ENCODE results near the gene PCNX3.
A peak's percentile ranks its signal among the peaks of the same experiment; 100 is the strongest.
"Not testable (repeated sequence)": the region's sequence is repeated elsewhere in the genome, so short reads cannot be mapped to it uniquely, and the experiment has no call there.

PCNX3 gene

DNA sequence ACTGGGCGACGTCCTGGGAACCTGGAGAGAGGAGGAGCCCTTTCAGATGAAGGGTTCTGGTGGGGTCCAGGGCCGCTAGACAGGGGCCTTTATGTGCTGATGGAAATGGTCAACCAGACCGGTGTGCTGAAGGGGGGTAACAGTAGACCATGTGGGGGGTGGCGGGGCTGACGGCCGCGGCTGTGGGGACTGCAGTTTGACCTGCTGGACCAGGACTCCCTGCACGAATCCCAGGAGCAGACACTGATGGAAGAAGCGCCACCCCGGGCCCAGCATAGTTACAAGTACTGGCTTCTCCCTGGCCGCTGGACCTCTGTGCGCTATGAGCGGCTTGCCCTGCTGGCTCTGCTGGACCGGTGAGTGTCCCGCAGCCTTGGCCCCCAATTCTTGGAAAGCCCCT is 6.4 kb downstream of the PCNX3 start:
- no peak for DNase-seq

DNA sequence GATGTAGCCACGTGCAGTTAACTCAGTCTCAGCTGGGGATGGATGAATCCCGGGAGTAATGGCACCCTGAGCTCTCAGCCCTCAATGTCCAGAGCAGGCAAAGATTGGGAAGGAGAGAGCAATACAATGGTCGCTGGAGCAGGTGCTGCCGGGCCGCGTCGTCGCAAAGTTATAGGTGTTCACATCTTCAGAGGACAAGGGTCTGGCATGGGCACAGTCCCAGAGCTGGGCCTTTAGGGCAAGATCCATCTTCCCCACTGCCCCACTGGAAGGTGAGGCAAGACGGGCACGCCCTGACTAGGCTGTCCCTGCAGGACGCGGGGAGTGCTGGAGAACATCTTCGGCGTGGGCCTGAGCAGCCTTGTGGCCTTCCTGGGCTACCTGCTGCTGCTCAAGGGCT is 7.6 kb downstream of the PCNX3 start:
- DNase-seq: no peak

DNA sequence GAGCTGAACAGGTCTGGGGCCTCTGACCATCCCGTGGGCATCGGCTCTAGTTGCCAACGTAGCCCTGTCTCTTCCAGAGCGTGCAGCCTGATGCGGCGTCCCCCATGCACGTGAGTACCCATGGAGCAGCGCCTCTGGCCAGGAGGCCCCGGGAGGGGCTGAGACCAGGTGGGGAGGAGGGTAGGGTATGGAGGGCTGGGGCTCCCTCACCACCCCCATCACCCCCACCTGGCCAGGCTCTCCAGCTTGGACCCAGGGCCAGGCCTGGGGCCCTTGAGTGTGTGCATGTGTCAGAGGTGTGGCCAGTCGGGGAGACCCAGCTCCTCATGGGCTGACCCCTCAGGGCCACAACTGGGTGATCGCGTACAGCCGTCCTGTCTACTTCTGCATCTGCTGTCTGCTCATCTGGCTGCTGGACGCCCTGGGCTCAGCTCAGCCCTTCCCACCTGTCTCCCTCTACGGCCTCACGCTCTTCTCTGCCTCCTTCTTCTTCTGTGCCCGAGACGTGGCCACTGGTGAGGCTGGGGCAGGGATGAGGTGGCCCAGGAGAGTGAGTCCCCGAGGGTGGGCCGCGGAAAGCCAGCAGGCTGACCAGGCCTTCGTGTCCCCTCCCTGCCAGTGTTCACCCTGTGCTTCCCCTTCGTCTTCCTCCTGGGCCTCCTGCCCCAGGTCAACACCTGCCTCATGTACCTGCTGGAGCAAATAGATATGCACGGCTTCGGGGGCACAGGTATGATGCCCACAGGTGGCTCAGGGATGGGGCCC is 8.5 kb downstream of the PCNX3 start:
- DNase-seq: no peak

DNA sequence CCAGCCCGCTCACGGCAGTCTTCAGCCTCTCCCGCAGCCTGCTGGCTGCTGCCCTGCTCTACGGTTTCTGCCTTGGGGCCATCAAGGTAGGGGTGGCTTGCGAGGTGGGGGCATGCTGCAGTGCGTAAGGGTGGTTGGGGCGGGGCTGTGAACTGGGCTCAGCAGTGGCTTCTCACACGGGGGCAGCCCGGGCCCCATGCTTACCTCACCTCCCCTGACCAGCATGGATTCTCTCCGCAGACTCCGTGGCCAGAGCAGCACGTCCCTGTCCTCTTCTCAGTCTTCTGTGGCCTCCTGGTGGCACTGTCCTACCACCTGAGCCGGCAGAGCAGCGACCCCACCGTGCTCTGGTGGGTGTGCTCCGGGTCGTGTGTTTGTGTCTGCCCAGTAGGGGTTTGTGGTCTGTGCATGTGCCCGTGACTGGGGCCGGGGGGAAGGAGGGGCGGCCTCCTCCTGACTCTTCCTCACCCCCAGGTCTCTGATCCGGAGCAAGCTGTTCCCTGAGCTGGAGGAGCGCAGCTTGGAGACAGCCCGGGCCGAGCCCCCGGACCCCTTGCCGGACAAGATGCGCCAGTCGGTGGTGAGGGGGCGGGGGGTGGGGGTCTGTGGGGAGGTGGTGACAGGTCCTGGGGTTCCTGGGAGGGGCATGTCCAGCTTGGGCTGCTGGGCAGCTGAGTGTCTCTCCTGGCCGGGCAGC is 9.5 kb downstream of the PCNX3 start:
- no peak for DNase-seq

DNA sequence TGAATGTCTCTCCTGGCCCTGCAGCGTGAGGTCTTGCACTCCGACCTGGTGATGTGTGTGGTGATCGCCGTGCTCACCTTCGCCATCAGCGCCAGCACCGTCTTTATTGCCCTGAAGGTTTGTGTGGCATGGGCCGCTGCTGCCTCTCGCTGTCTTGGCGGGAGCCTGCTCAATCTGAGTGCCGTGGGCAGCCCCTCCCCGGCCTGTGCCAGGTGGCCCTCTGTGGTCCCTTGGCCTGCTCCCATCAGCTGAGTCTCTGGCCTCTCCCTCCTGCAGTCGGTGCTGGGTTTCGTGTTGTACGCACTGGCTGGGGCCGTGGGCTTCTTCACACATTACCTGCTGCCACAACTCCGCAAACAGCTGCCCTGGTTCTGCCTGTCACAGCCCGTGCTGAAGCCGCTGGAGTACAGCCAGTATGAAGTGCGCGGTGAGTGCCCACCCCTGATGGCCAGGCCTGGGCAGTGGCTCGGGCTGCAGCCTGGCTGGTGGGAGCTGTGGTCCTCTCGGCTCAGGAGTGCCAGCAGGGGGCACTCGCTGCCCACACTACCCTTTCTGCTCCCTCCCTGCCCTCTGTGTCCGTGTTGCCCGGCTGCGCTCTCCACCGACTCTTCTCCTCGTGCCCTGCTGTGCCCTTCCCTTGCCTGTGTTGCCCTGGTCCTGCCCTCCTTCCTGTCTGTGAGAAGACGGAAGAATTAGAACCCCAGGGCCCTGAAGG is 10.2 kb downstream of the PCNX3 start:
- no peak for DNase-seq

DNA sequence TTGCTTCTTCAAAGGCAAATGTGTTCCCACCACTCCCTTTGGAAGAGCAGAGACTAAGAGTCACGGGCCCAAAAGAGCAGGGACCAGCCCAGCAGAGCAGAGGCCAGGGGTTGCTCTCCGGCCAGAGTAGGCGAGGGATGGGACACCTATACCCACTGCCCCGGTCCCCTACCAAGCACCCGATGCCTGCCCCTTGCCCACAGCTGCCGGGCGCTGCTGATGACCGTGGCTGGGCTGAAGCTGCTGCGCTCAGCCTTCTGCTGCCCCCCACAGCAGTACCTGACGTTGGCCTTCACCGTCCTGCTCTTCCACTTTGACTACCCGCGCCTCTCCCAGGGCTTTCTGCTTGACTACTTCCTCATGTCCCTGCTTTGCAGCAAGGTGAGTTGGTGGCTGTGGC is 11.6 kb downstream of the PCNX3 start:
- no peak for DNase-seq

DNA sequence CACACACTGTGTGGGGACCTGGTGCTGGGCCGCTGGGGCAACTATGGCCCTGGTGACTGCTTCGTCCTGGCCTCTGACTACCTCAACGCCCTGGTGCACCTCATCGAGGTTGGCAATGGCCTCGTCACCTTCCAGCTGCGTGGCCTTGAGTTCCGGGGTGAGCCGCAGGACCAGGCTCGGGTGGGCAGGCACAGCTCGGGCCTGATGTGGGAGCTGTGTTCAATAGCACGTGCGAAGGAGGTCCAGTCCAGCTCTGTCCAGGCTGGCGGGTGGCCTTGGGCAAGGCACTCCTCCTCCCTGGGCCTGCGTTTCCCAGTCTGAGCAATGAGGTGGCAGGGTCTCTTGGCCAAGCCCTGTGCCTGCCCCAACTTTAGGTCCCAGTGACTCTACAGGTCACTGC is 14.0 kb downstream of the PCNX3 start:
- no peak for DNase-seq

DNA sequence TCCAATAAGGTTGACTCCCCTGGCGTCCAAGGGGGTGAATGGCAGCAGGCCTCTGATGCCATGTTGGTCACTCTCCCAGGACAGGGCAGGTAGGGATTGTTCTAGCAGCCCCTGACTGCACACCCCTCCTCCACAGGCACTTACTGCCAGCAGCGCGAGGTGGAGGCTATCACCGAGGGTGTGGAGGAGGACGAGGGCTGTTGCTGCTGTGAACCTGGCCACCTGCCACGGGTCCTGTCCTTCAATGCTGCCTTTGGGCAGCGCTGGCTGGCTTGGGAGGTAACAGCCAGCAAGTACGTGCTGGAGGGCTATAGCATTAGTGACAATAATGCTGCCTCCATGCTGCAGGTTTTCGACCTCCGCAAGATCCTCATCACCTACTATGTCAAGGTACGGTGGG is 14.6 kb downstream of the PCNX3 start:
- DNase-seq: no peak

DNA sequence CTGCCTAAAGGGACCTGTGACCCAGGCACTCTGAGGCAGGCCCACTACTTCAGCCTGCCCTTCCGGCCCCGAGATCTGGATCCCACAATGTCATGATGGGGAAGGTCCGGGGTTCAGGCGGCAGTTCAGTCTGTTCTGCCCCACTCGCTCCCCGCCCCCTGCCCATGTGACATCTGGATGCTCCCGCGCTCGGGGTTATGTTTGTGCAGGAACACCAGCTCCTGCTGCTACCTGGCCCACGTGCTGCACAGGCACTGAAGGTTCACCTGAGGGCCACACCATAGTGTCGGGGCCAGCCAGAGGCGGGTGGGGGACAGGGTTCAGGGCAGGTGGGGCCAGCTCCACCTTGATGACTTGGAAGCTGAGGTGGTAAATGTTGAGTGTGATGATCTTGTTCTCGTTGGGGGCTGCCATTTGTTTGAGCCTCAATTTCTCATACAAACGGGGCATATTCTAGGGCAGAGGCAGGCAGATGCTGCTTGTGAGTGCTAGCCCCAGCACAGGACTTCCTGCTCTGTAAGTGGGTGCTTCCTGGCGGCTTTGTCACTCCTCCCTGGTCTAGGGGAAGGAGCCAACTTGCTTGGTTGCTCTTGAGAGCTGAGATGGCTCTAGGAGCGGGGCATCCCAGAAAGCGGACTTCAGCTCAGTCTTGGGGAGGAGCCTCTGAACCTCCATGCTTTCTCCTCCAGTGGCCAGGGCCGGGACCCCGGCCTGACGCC is 18.0 kb downstream of the PCNX3 start:
- DNase-seq: no peak

DNA sequence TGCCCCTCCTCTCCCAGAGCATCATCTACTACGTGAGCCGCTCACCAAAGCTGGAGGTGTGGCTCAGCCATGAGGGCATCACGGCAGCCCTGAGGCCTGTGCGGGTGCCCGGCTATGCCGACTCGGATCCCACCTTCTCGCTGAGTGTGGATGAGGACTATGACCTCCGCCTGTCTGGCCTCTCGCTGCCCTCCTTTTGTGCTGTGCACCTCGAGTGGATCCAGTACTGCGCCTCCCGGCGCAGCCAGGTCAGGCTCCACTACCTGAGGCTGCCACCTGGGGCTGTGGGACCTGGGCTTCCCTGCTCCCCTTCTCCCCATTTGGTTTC is 18.5 kb downstream of the PCNX3 start:
- DNase-seq: no peak

DNA sequence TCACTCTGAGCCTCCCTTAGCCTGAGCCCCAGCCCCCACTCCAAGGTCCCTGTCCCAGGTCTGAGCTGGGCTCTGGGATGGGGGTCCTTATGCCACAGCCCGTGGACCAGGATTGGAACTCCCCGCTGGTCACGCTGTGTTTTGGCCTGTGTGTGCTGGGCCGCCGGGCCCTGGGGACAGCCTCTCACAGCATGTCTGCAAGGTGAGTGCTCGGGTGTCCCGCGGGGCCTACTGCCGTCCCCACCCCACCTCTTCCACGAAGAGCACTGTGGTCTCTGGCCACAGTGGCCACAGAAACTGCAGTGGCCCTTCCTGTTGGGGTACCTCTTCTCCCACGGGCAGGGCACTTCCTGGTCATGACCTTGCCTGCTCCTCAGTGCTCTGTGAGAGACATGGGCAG is 18.9 kb downstream of the PCNX3 start:
- DNase-seq: no peak

DNA sequence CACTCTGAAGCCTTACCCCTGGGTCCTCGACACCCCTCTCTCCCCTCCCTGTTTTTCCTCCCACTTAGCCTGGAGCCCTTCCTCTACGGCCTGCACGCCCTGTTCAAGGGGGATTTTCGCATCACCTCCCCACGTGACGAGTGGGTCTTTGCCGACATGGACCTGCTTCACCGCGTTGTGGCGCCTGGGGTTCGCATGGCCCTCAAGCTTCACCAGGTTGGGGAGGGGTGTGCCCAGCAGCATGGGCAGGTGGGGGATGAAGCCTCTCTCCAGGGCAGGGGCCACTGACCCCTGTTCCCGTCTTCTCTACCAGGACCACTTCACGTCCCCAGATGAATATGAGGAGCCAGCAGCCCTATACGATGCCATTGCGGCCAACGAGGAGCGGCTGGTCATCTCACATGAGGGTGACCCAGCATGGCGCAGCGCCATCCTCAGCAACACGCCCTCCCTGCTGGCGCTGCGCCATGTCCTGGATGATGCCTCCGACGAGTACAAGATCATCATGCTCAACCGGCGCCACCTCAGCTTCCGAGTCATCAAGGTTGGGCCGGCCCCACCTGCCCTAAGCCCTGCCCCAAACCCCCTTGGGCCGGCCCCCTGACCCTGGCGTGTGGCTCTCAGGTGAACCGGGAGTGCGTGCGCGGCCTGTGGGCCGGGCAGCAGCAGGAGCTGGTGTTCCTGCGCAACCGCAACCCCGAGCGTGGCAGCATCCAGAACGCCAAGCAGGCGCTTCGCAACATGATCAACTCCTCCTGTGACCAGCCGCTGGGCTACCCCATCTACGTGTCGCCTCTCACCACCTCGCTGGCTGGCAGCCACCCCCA is 19.5 kb downstream of the PCNX3 start:
- DNase-seq: no peak

DNA sequence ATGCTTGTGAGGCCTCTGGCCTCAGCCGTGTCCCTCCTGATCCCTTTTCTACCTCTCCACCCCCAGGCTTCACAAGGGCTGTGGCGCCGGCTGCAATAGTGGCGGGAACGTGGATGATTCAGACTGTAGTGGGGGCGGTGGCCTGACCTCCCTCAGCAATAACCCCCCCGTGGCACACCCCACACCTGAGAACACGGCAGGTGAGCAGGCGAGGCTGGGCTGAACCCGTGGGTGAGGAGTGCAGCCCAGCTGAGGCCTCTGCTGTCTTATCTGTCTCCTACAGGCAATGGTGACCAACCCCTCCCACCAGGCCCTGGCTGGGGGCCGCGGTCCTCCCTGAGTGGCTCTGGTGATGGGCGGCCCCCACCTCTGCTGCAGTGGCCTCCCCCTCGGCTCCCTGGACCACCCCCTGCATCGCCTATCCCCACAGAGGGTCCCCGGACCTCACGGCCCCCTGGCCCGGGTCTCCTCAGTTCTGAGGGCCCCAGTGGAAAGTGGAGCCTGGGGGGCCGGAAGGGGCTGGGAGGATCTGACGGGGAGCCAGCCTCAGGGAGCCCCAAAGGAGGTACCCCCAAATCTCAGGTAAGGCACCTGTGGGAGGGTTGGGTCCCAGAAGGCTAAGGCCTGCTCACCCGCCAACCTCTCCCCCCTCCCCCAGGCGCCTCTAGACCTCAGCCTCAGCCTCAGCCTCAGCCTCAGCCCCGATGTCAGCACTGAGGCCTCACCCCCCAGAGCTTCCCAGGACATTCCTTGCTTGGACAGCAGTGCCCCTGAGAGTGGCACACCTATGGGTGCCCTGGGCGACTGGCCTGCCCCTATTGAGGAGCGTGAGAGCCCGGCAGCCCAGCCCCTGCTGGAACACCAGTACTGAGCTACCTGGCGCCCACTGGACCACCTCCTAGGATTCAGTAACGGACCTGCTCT is 20.8 kb downstream of the PCNX3 start:
- no peak for DNase-seq

DNA sequence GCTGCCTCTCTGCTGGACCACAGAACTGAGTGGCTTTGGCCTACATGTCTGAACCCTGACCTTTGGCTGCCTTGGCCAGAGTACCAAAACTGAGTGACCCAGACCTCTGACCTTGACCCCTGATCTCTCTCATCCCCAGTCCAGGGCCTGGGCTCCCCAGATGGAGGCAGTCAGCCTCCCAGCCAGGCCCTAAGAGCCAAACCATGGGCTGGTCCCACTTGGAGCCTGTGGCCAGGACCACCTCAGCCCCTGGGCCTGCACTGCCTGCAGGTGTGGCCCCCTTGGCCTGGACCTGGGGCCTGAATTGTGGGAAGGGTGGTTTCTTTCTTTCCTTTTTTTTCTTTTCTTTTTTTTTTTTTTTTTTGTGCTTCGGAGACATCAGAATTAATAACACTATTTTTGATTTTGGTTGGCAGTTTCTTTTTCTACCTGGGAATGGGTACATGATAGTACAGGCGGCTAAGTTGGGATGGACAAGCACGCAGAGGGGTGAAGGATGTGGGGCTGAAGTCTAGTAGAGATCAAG is 21.5 kb downstream of the PCNX3 start:
- no peak for DNase-seq

DNA sequence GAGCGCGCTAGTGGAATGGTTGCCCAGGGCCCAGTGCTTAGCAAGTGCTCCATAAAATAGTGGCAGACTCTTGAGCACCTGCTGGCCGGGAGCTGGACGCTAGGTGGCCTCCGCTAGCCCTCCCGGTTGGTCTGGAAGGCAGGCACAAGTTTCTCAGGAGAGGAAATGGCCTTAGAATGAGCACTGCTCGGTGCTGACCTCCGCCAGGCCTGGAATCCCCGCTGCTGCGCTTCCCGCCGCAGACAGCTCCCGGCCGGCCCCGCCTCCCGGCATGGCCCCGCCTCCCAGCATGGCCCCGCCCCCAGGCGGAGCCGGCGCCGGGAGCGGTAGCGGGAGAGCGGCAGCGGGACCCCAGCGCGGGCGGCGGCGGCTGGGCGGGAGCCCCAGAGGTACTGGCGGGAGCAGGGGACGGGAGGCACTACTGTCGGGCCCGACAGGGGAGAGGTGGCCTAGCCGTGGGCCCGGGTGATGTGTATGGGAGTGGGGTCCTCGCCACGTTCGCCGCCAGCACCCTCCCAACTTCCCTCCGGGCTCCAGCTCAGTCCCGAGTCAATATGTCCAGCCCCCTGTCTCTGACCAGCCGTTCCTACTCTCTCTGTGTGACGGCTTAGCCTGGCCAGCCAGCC is 22.3 kb downstream of the PCNX3 start, which contains the start of gene SIPA1:
Gene SIPA1, plus strand, starts transcription at position 308 of the 626 bp plus-strand sequence. CDS start 2,821 bp downstream, outside the sequence.
- DNase-seq: peak; percentile 54

DNA sequence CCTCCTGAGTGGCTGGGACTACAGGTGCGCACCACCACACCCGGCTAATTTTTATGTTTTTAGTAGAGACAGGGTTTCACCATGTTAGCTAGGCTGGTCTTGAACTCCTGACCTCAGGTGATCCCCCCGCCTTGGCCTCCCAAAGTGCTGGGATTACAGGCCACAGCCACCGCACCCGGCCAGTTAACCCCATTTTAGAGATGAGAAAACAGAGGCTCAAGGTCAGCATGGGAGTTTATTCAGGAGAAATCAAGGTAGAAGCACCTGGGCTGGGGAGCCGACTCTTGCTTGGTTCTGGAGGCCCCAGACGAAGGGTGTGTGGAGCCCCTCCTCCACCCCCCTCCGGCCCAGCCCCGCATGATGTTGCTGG is 23.6 kb downstream of the PCNX3 start:
- not testable (repeated sequence) for DNase-seq

DNA sequence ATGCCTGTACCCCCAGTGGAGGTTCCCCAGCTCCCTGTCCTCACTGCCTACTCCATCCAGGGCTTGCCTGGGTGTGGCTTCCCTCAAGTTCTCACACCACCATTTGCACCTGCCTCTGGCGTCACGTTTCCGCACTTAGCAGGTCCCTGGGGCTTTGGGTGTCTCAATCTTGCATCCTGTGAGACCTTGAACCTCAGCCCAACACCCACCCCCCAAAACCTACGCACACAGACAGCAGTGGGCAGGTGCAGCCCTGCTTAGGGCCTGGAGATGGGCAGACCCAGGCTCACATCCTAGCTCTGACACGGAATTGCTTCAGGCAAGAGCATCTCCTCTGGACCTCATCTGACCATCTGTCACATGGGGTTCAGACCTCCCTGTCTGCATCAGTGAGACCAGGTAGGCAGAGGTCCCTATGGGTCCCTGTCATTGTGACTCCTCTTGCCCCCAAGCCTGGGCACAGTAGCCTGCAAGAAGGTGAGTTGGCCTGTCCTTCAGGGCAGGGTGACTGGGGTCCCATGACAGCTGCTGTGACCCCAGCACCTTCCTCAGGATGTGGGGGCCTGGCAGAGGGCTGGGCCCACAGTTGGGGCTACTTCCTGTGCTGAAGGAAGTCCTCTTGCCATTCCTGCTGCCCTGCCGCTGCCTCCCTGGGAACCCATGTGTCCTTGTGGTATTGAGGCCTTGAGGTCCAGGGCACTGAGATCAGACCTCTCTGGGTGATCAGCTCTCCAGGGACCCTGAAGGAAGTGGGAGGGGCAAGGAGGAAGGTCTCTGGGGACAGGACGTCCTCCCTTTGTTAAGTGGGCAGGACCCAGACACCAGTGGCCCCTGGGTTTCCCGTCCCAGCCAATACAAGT is 24.3 kb downstream of the PCNX3 start:
- no peak for DNase-seq

DNA sequence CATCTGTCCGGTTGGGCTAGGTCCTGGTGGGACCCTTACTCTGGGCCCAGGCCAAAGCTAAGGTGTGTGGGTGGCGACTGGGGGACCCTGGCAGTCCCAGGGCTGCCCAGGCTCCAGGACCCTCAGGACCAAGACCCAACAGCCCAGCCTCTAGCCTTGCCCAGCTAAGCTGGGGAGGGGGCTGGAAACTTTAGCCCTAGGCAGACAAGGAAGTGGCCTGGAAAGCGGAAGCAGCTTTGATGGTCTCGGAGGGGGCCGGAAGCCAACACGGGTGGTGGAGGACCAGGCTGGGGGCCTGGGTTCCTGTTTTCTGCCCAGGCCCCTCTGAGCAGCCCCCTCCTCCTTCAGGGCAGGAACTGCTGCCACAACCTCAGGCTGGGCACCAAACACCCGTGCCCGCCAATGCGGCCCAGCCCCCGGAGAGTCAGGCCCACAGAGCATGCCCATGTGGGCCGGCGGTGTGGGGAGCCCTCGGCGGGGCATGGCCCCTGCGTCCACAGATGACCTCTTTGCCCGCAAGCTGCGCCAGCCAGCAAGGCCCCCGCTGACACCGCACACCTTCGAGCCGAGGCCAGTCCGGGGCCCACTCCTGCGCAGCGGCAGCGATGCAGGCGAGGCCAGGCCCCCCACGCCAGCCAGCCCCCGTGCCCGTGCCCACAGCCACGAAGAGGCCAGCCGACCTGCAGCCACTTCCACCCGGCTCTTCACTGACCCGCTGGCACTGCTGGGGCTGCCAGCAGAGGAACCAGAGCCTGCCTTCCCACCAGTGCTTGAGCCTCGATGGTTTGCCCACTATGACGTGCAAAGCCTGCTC is 25.1 kb downstream of the PCNX3 start:
- DNase-seq: no peak

Data from amniotic stem cell (primary cell).